Activated CD8-positive, alpha-beta memory T cell treated with anti-CD3 and anti-CD28 coated beads for 48 hours (primary cell): Measurements from ENCODE around the gene SELL.
"Not testable (repeated sequence)": the region's sequence is repeated elsewhere in the genome, so short reads cannot be mapped to it uniquely, and the experiment has no call there.

Source experiments
- DNase-seq, 3 experiments: peaks; one replicate each; pipeline ENCODE4 v3.0.0-alpha.2; 2020; ENCODE audit warnings: low read depth in 2 of 3, low spot score in 2 of 3

Gene SELL

GRCh38 chr1:169711469-169712308 lies at the start of gene SELL:
SELL (minus strand) TSS chr1:169711620; CDS start chr1:169711498, 122 bp downstream.
- DNase-seq = no peak

- DNase-seq = no peak
These were observed 47.6 kb upstream of the SELL start for GRCh38 chr1:169759038-169759437.

GRCh38 chr1:169753549-169753948 lies 42.1 kb upstream of the SELL start:
- no peak for DNase-seq

- DNase-seq = no peak
These were observed 38.6 kb upstream of the SELL start for GRCh38 chr1:169750041-169750440.

GRCh38 chr1:169746550-169746949 lies 35.1 kb upstream of the SELL start:
- DNase-seq = no peak

GRCh38 chr1:169745015-169745861 lies 33.8 kb upstream of the SELL start:
- no peak for DNase-seq

- DNase-seq = no peak
These were observed 30.4 kb upstream of the SELL start for GRCh38 chr1:169741666-169742394.

GRCh38 chr1:169739980-169740379 lies 28.6 kb upstream of the SELL start:
- DNase-seq = no peak

GRCh38 chr1:169733924-169734323 lies 22.5 kb upstream of the SELL start, which contains the start of gene SELE:
SELE (minus strand) TSS chr1:169734079; CDS start chr1:169733612, 467 bp downstream.
- no peak for DNase-seq

GRCh38 chr1:169731446-169731845 lies 20.0 kb upstream of the SELL start:
- DNase-seq = no peak

GRCh38 chr1:169729991-169730390 lies 18.6 kb upstream of the SELL start:
- DNase-seq = no peak

- DNase-seq = no peak
These were observed 15.9 kb upstream of the SELL start for GRCh38 chr1:169727307-169727706.

- no peak for DNase-seq
These were observed 15.4 kb upstream of the SELL start for GRCh38 chr1:169726851-169727250.

- DNase-seq = no peak
These were observed 14.5 kb upstream of the SELL start for GRCh38 chr1:169725930-169726329.

- no peak for DNase-seq
These were observed 12.7 kb upstream of the SELL start for GRCh38 chr1:169724168-169724567.

GRCh38 chr1:169723763-169724162 lies 12.3 kb upstream of the SELL start:
- DNase-seq = no peak

GRCh38 chr1:169722779-169723178 lies 11.4 kb upstream of the SELL start:
- no peak for DNase-seq

GRCh38 chr1:169715100-169715499 lies 3.7 kb upstream of the SELL start:
- not testable (repeated sequence) for DNase-seq

- DNase-seq = not testable (repeated sequence)
These were observed 1.7 kb upstream of the SELL start for GRCh38 chr1:169713090-169713489.

- no peak for DNase-seq
These were observed 850 bp upstream of the SELL start for GRCh38 chr1:169712309-169712631.

- no peak for DNase-seq
These were observed 2.8 kb downstream of the SELL start for GRCh38 chr1:169708647-169709046.
